H9 (cell line): ENCODE results near the gene FOXL1. TPM values are rescaled to one million over a fixed set of nuclear protein-coding genes. Genes with fewer than 3 reads are reported as not detected.

Experiments used
- DNase-seq: peaks from one replicate; pipeline ENCODE4 v3.0.0-alpha.2; 2017
- H2AFZ ChIP-seq: one replicate; pipeline ENCODE4 v1.6.1; 2013; ENCODE audit warnings: mild to moderate bottlenecking, low read length, control low read depth, moderate library complexity
- H2AK5ac ChIP-seq: 2 replicates; pipeline ENCODE4 v1.6.1; 2013; ENCODE audit warnings: low read length, control low read depth, mixed read lengths; ENCODE audit not compliant: insufficient read length
- H2BK120ac ChIP-seq: one replicate; pipeline ENCODE4 v1.6.1; 2013; ENCODE audit warnings: low read depth, mild to moderate bottlenecking, low read length, control low read depth, inconsistent platforms; ENCODE audit not compliant: poor library complexity, severe bottlenecking
- H2BK12ac ChIP-seq: 2 replicates; pipeline ENCODE4 v1.6.1; 2013; ENCODE audit warnings: low read length, control low read depth, mixed read lengths, low read depth; ENCODE audit not compliant: insufficient read length
- H2BK15ac ChIP-seq: 2 replicates; pipeline ENCODE4 v1.6.1; 2013; ENCODE audit warnings: low read depth, low read length, control low read depth
- H2BK20ac ChIP-seq: one replicate; pipeline ENCODE4 v1.6.1; 2013; ENCODE audit warnings: low read depth, mild to moderate bottlenecking, low read length, control low read depth, inconsistent platforms; ENCODE audit not compliant: poor library complexity, severe bottlenecking
- H2BK5ac ChIP-seq: 2 replicates; pipeline ENCODE4 v1.6.1; 2013; ENCODE audit warnings: low read length, control low read depth, mixed read lengths; ENCODE audit not compliant: insufficient read length
- H3K14ac ChIP-seq: 2 replicates; pipeline ENCODE4 v1.6.1; 2013; ENCODE audit warnings: low read length, control low read depth; ENCODE audit not compliant: insufficient read depth
- H3K18ac ChIP-seq: 2 replicates; pipeline ENCODE4 v1.6.1; 2013; ENCODE audit warnings: low read depth, mild to moderate bottlenecking, mixed read lengths, low read length, control low read depth; ENCODE audit not compliant: insufficient read length
- H3K23ac ChIP-seq: 2 replicates; pipeline ENCODE4 v1.6.1; 2013; ENCODE audit warnings: low read length, control low read depth, mixed read lengths, low read depth; ENCODE audit not compliant: insufficient read length
- H3K23me2 ChIP-seq: 2 replicates; pipeline ENCODE4 v1.6.1; 2013; ENCODE audit warnings: low read depth, mild to moderate bottlenecking, mixed read lengths, low read length, control low read depth; ENCODE audit not compliant: insufficient read length, poor library complexity, severe bottlenecking
- H3K27ac ChIP-seq: 2 replicates; pipeline ENCODE4 v1.5.1; 2013; ENCODE audit warnings: low read length, control low read depth, mixed read lengths, low read depth; ENCODE audit not compliant: insufficient read length
- H3K27me3 ChIP-seq: 2 replicates; pipeline ENCODE4 v1.6.1; 2013; ENCODE audit warnings: low read length, control low read depth, inconsistent platforms; ENCODE audit not compliant: insufficient read depth
- H3K4ac ChIP-seq: 2 replicates; pipeline ENCODE4 v1.6.1; 2013; ENCODE audit warnings: low read depth, mild to moderate bottlenecking, control low read depth, inconsistent platforms, low read length, moderate library complexity
- H3K4me1 ChIP-seq: 2 replicates; pipeline ENCODE4 v1.6.1; 2013; ENCODE audit warnings: low read length, control low read depth, inconsistent platforms; ENCODE audit not compliant: insufficient read depth
- H3K4me2 ChIP-seq: 2 replicates; pipeline ENCODE4 v1.6.1; 2013; ENCODE audit warnings: low read length, control low read depth, mixed read lengths; ENCODE audit not compliant: insufficient read length, insufficient read depth
- H3K56ac ChIP-seq: 2 replicates; pipeline ENCODE4 v1.6.1; 2013; ENCODE audit warnings: low read depth, mild to moderate bottlenecking, mixed read lengths, low read length, control low read depth; ENCODE audit not compliant: insufficient read length
- H3K79me1 ChIP-seq: 2 replicates; pipeline ENCODE4 v1.6.1; 2013; ENCODE audit warnings: low read depth, mild to moderate bottlenecking, moderate library complexity, low read length, control low read depth, inconsistent platforms; ENCODE audit not compliant: insufficient read depth, poor library complexity, severe bottlenecking
- H3K79me2 ChIP-seq: 2 replicates; pipeline ENCODE4 v1.6.1; 2013; ENCODE audit warnings: low read length, control low read depth, inconsistent platforms; ENCODE audit not compliant: insufficient read depth
- H3K9ac ChIP-seq: 2 replicates; pipeline ENCODE4 v1.6.1; 2013; ENCODE audit warnings: low read length, control low read depth, mixed read lengths; ENCODE audit not compliant: insufficient read length; ENCODE audit errors: extremely low read depth
- H3K9me3 ChIP-seq: one replicate; pipeline ENCODE4 v1.6.1; 2013; ENCODE audit warnings: low read depth, low read length, inconsistent platforms; ENCODE audit not compliant: control insufficient read depth
- H3T11ph ChIP-seq: one replicate; pipeline ENCODE4 v1.6.1; 2013; ENCODE audit warnings: mild to moderate bottlenecking, low read length, control low read depth, inconsistent platforms
- H4K20me1 ChIP-seq: one replicate; pipeline ENCODE4 v1.6.1; 2013; ENCODE audit not compliant: control insufficient read depth, insufficient read length, insufficient read depth
- H4K5ac ChIP-seq: 2 replicates; pipeline ENCODE4 v1.6.1; 2013; ENCODE audit warnings: low read depth, mild to moderate bottlenecking, mixed read lengths, low read length, control low read depth; ENCODE audit not compliant: insufficient read length
- H4K8ac ChIP-seq: replicated peaks from 2 replicates; pipeline ENCODE4 v1.6.1; 2013; ENCODE audit warnings: low read length, control low read depth, mixed read lengths, low read depth; ENCODE audit not compliant: insufficient read length
- H4K91ac ChIP-seq: 2 replicates; pipeline ENCODE4 v1.6.1; 2013; ENCODE audit warnings: low read depth, mild to moderate bottlenecking, moderate library complexity, mixed read lengths, low read length, control low read depth; ENCODE audit not compliant: insufficient read length
- H3K27ac Mint-ChIP-seq, 3 experiments: 2 replicates in 2 of 3; 3 replicates in 1 of 3; pipeline ENCODE4 v1.8.0; 2020 to 2021; ENCODE audit warnings: mixed read lengths in 3 of 3, mild to moderate bottlenecking in 1 of 3, moderate library complexity in 1 of 3
- H3K27me3 Mint-ChIP-seq: 2 replicates; pipeline ENCODE4 v1.8.0; 2021; ENCODE audit warnings: low read depth, mild to moderate bottlenecking, moderate library complexity, mixed read lengths
- H3K36me3 Mint-ChIP-seq, 3 experiments: 2 replicates in 2 of 3; 3 replicates in 1 of 3; pipeline ENCODE4 v1.8.0; 2020 to 2021; ENCODE audit warnings: low read depth in 3 of 3, mixed read lengths in 3 of 3; ENCODE audit not compliant: insufficient read depth in 1 of 3
- H3K4me1 Mint-ChIP-seq, 2 experiments: 2 replicates each; pipeline ENCODE4 v1.8.0; 2020; ENCODE audit warnings: mixed read lengths in 2 of 2
- H3K4me3 Mint-ChIP-seq, 2 experiments: 2 replicates in 1 of 2; 3 replicates in 1 of 2; pipeline ENCODE4 v1.8.0; 2020 to 2021; ENCODE audit warnings: mild to moderate bottlenecking in 2 of 2, mixed read lengths in 2 of 2, moderate library complexity in 1 of 2
- H3K9me3 Mint-ChIP-seq, 2 experiments: 2 replicates in 1 of 2; 3 replicates in 1 of 2; pipeline ENCODE4 v1.8.0; 2020; ENCODE audit warnings: mild to moderate bottlenecking in 2 of 2, mixed read lengths in 2 of 2, moderate library complexity in 1 of 2
- CTCF ChIP-seq: fragments of 200-600 bp; sonication (generic); conservative IDR thresholded peaks from 3 replicates; pipeline ENCODE4 v1.8.0; 2021; ENCODE audit warnings: antibody characterized with exemption, mild to moderate bottlenecking
- WGBS: extraction: QIAGEN DNeasy Blood & Tissue Kit; methylation state at CpG from one replicate; pipeline ENCODE4 v1.1.7; 2013; ENCODE audit warnings: missing lambda C conversion rate, low lambda C conversion rate, mixed read lengths; ENCODE audit not compliant: insufficient read length; ENCODE audit errors: extremely low coverage; 5-methylcytosine and 5-hydroxymethylcytosine counted together
- total RNA-seq: library from RNA; stranded (reverse); gene quantifications from 2 replicates; pipeline ENCODE4 v1.2.1, GENCODE V29; 2021

The FOXL1 gene
- total RNA-seq, 1 experiment from 2014 or later: 0.09 TPM

GRCh38 chr16:86542756-86543750 lies 35.3 kb upstream of the FOXL1 start:
- H3K4me1 Mint-ChIP-seq: no peaks in the 10 kb centered on the region
- no CpG with 5 or more reads among the region's 21 CpGs for WGBS
- no peak overlapping the region for H3K27ac Mint-ChIP-seq
- Histone ChIP-seq H3K79me2 (no peaks in the 10 kb centered on the region), H3K4me2 (no peak overlapping the region), H3K9ac (no peak overlapping the region), H3K27ac (no peak overlapping the region), H3K79me1 (no peaks in the 10 kb centered on the region), H4K8ac (no peak overlapping the region), H2BK12ac (no peak overlapping the region), H3K9me3 (no peaks in the 10 kb centered on the region), H3K27me3 (no peaks in the 10 kb centered on the region), H3K18ac (no peak overlapping the region), H3K4me1 (no peaks in the 10 kb centered on the region), H2BK20ac (no peak overlapping the region), H3K23me2 (no peaks in the 10 kb centered on the region), H2AK5ac (no peak overlapping the region), H2BK5ac (no peak overlapping the region), H4K91ac (no peak overlapping the region), H2AFZ (no peak overlapping the region), H3K23ac (no peak overlapping the region), H3K14ac (no peak overlapping the region), H3K4ac (no peak overlapping the region), H4K5ac (no peak overlapping the region), H2BK15ac (no peak overlapping the region), H3T11ph (no peak overlapping the region), H4K20me1 (no peaks in the 10 kb centered on the region), H3K56ac (no peak overlapping the region), H2BK120ac (no peak overlapping the region)
- no peaks in the 10 kb centered on the region; a peak in 2 of 7 replicates for H3K36me3 Mint-ChIP-seq
- DNase-seq: no peak
- TF ChIP-seq CTCF: no peak
- H3K9me3 Mint-ChIP-seq: no peaks in the 10 kb centered on the region
- no peak overlapping the region for H3K4me3 Mint-ChIP-seq
- H3K27me3 Mint-ChIP-seq: peaks cover 9% of the 10 kb centered on the region
